AG09309 (cell line): ENCODE data around the gene SINHCAF.

ENCODE experiments used
- DNase-seq: peaks from one replicate; pipeline ENCODE4 v3.0.0-alpha.2; 2010; ENCODE audit warnings: low read depth
- H3K4me3 ChIP-seq: 2 replicates; pipeline ENCODE4 v1.5.1; 2011; ENCODE audit warnings: mild to moderate bottlenecking, low read depth, low read length, moderate library complexity; ENCODE audit not compliant: control insufficient read depth
- CTCF ChIP-seq: IDR thresholded peaks from 2 replicates; pipeline ENCODE4 v1.5.1; 2011; ENCODE audit warnings: mild to moderate bottlenecking, low read depth, low read length, inconsistent platforms; ENCODE audit not compliant: insufficient read depth, control insufficient read depth; ENCODE audit errors: missing control alignments

Gene SINHCAF

GRCh38 chr12:31317471-31318395 is 8.2 kb downstream of the SINHCAF start:
- no peak for DNase-seq
- no peak for TF ChIP-seq CTCF
- peak overlapping the region; percentile 0 for H3K4me3 ChIP-seq

- no peak overlapping the region for H3K4me3 ChIP-seq
- no peak for DNase-seq
- TF ChIP-seq CTCF, result no peak
Measured at GRCh38 chr12:31316891-31317290, 9.1 kb downstream of the SINHCAF start.

- no peak for TF ChIP-seq CTCF
- no peak for DNase-seq
- H3K4me3 ChIP-seq, result no peak overlapping the region
Measured at GRCh38 chr12:31315784-31316465, 10.0 kb downstream of the SINHCAF start.

- TF ChIP-seq CTCF, result no peak
- no peak for DNase-seq
- H3K4me3 ChIP-seq, result no peak overlapping the region
Measured at GRCh38 chr12:31315044-31315715, 10.8 kb downstream of the SINHCAF start.

GRCh38 chr12:31312431-31312830 is 13.5 kb downstream of the SINHCAF start:
- DNase-seq, result no peak
- H3K4me3 ChIP-seq, result no peak overlapping the region
- TF ChIP-seq CTCF, result no peak

- H3K4me3 ChIP-seq, result no peak overlapping the region
- no peak for TF ChIP-seq CTCF
- DNase-seq, result no peak
Measured at GRCh38 chr12:31311634-31312258, 14.2 kb downstream of the SINHCAF start.
